VCaP (cell line): ENCODE measurements around the gene ISL2.

ENCODE experiments used
- H3K27ac ChIP-seq: fragments of 450-650 bp; 2 replicates; pipeline ENCODE4 v1.5.1; 2017
- TF ChIP-seq, protein P1 (sequence below): fragments of 450-650 bp; conservative IDR thresholded peaks from 2 replicates; pipeline ENCODE4 v1.5.1; 2017; ENCODE audit warnings: mild to moderate bottlenecking, moderate library complexity

The ISL2 gene

GRCh38 chr15:76345880-76346668, 9.5 kb downstream of the ISL2 start:
- peak overlapping the region; percentile 64 for H3K27ac ChIP-seq

DNA sequence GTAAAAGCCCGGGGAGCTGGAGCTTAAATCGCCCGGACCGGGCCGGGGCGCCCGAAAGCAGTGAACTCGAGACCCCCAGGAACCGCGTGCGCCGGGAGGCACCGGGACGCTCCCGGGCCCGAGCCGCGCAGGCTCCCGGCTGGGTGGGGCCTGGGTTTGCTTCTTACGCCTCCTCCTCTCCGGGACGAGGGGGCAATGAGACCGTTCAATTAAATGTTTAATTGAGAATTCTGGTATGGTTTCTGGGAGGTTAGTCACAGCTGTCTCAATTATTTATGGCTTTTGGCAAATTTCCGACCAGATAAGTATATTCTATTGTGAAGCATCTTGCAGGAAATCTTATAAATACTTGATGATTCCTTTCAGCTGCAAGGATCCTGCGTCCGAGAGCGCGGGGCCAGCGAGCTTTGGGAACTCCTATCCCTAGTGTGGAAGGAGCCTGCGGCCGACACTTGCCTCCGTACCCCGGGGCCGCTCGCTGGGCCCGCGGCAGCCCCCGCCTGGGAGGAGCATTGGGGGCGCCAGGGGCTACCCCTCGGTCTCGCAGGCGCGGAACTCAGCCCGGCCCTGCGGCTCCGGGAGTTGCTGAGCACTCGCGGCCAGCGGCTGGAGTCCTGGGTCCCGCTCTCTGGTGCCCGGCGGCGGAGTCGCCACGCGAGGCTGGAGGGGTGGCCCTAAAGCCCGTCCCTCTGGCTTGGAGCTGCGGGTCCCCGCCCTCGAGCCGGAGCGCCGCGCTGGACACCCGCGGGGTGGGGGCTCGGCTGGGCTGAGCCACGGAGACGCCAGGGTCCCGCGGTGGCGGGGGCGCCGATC, 10.3 kb downstream of the ISL2 start:
- H3K27ac ChIP-seq: peak overlapping the region; percentile 64
- TF ChIP-seq, protein P1, sequence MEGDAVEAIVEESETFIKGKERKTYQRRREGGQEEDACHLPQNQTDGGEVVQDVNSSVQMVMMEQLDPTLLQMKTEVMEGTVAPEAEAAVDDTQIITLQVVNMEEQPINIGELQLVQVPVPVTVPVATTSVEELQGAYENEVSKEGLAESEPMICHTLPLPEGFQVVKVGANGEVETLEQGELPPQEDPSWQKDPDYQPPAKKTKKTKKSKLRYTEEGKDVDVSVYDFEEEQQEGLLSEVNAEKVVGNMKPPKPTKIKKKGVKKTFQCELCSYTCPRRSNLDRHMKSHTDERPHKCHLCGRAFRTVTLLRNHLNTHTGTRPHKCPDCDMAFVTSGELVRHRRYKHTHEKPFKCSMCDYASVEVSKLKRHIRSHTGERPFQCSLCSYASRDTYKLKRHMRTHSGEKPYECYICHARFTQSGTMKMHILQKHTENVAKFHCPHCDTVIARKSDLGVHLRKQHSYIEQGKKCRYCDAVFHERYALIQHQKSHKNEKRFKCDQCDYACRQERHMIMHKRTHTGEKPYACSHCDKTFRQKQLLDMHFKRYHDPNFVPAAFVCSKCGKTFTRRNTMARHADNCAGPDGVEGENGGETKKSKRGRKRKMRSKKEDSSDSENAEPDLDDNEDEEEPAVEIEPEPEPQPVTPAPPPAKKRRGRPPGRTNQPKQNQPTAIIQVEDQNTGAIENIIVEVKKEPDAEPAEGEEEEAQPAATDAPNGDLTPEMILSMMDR: no peak

More at GRCh38 chr15:76345880-76346668, 9.5 kb downstream of the ISL2 start:
- TF ChIP-seq, protein P1: 0 out of 2 replicates have a peak, but pooled peaks have one; percentile 16

GRCh38 chr15:76347482-76348055, 11.0 kb downstream of the ISL2 start:
- no peak overlapping the region; the same call in 1 of the 2 replicates for H3K27ac ChIP-seq
- TF ChIP-seq, protein P1: no peak

DNA sequence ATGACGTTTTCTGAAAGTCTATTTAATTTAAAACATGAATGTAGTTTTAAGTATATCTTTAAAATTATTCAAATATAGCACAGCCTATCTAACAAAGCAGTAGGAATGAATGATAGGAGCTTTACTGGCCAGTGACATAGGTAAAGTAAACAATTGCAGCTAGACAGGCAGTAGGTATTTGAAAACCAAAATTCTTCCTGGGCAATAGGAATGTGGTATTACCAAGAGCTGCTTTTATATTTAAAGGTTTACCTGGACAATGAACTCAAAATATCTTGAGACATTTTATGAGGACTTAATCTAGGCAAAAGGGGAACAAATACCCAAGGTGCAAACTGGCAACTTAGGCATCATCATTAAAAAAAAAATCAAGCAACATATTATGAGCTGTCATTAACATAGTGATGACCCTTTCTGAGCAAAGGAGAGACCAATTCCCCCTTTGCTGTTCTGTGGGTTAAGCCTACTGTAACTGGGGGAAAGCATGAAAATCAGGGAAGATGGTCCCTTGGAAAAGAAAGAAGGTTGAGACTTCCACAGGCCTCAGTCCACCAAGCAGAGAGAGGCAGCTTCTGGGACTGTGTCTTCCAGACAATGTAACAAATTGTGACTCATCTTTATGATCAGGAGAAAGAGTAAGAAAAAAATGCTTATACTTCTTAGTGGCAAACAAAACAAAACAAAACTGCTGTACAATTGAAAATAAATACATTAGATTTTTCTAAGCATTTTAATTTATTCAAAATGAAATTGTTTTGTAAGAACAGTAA, 12.9 kb downstream of the ISL2 start:
- TF ChIP-seq, protein P1: no peak
- H3K27ac ChIP-seq: no peak overlapping the region

GRCh38 chr15:76353023-76353577, 16.5 kb downstream of the ISL2 start:
- TF ChIP-seq, protein P1: no peak
- no peak overlapping the region for H3K27ac ChIP-seq

DNA sequence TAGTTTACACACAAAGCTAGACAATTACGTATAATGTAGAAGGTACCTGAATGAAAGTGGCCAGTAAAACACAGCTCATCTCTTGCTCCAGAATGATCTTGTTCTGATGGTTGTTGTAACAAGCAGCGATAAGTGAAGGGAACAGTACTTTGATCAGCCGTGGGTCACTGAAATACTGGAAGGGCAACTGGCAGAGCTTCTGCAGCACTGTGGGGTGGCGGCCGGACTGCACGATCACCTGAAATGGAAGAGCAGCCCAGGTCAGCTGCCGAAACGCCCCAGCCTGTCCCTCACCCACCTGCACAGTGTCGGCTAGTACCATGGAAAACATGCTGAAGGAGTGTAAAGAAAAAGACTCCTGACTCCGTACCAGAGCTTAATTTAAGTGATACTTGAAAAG, 17.3 kb downstream of the ISL2 start:
- TF ChIP-seq, protein P1: no peak
- H3K27ac ChIP-seq: no peak overlapping the region
